Measurements from ENCODE around the gene ERBB4. TPM values are rescaled to one million over a fixed set of nuclear protein-coding genes. Genes with fewer than 3 reads are reported as not detected.

The ERBB4 gene
- total RNA-seq, 4 donors from 2014 or later: 0.04 to 0.57 (median 0.35) TPM; not detected in 1

- TF ChIP-seq, protein P1, sequence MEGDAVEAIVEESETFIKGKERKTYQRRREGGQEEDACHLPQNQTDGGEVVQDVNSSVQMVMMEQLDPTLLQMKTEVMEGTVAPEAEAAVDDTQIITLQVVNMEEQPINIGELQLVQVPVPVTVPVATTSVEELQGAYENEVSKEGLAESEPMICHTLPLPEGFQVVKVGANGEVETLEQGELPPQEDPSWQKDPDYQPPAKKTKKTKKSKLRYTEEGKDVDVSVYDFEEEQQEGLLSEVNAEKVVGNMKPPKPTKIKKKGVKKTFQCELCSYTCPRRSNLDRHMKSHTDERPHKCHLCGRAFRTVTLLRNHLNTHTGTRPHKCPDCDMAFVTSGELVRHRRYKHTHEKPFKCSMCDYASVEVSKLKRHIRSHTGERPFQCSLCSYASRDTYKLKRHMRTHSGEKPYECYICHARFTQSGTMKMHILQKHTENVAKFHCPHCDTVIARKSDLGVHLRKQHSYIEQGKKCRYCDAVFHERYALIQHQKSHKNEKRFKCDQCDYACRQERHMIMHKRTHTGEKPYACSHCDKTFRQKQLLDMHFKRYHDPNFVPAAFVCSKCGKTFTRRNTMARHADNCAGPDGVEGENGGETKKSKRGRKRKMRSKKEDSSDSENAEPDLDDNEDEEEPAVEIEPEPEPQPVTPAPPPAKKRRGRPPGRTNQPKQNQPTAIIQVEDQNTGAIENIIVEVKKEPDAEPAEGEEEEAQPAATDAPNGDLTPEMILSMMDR (IDR thresholded peaks at IDR 0.05): no peak
- TF ChIP-seq POLR2A (IDR thresholded peaks at IDR 0.05): no peak
- Histone ChIP-seq H3K36me3 (no peaks in the 10 kb centered on the region), H3K4me1 (no peaks in the 10 kb centered on the region), H3K27ac (no peak overlapping the region), H3K9me3 (no peaks in the 10 kb centered on the region), H3K4me3 (no peak overlapping the region), H3K27me3 (no peaks in the 10 kb centered on the region)
- WGBS, 2 donors: 67 to 77% methylated on average over 4 of the region's 4 CpGs
- no peak for DNase-seq
- intact Hi-C loops (cut with DNase I): no loop called here
Measured at GRCh38 chr2:212330263-212330662, 208.3 kb downstream of the ERBB4 start.

DNA sequence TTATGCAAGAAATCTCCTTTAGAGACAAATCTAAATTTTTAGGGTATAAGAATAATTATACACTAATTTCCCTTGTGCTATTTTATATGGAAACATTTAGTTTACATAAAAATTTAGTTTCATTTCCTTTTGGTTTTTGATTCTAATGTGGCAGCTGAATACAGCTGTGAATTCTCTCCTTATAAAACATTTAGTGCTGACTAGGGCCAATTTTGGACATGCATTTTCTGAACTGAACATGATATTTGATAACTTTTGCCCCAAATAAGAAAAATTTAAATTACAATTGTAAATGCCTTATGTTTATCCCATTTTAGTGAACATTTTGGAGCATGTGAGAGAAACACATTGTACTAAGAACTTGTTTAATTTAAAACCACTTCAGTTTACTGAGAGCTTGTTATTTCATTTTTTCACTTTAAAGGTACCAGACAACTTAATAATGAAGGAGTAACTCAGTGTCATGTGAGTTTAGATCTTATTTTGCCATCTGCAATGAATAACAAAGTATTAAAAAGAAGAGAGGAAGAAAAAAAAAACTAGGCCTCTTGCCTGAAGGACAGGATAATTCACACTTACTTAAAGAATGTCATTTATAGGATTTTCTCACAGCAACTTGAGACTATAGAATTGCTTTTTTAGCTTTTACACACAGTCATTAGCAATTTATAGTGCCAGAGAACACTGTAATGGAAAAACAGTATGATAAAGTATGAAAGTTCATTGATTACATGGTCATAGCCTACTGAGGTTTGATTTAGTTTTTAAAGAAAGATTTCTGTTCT is 209.7 kb downstream of the ERBB4 start:
- Histone ChIP-seq H3K27ac (no peak overlapping the region), H3K27me3 (no peaks in the 10 kb centered on the region), H3K36me3 (no peaks in the 10 kb centered on the region), H3K9me3 (no peaks in the 10 kb centered on the region), H3K4me1 (no peaks in the 10 kb centered on the region), H3K4me3 (no peak overlapping the region)
- DNase-seq: no peak
- intact Hi-C loops (cut with DNase I): no loop called here
- TF ChIP-seq POLR2A (IDR thresholded peaks at IDR 0.05): no peak
- TF ChIP-seq, protein P1 (IDR thresholded peaks at IDR 0.05): no peak

- no peaks in the 10 kb centered on the region for H3K4me1 ChIP-seq
- DNase-seq: no peak
- H3K36me3 ChIP-seq: no peaks in the 10 kb centered on the region
- H3K27ac ChIP-seq: no peak overlapping the region
- intact Hi-C loops (cut with DNase I): no loop called here
- H3K27me3 ChIP-seq: no peaks in the 10 kb centered on the region
- H3K4me3 ChIP-seq: no peak overlapping the region
- H3K9me3 ChIP-seq: no peaks in the 10 kb centered on the region
- WGBS, 2 donors: 64 to 67% methylated on average over 2 of the region's 2 CpGs
- TF ChIP-seq POLR2A (IDR thresholded peaks at IDR 0.05): no peak
- TF ChIP-seq, protein P1 (IDR thresholded peaks at IDR 0.05): no peak
Measured at GRCh38 chr2:212328136-212328535, 210.5 kb downstream of the ERBB4 start.

DNA sequence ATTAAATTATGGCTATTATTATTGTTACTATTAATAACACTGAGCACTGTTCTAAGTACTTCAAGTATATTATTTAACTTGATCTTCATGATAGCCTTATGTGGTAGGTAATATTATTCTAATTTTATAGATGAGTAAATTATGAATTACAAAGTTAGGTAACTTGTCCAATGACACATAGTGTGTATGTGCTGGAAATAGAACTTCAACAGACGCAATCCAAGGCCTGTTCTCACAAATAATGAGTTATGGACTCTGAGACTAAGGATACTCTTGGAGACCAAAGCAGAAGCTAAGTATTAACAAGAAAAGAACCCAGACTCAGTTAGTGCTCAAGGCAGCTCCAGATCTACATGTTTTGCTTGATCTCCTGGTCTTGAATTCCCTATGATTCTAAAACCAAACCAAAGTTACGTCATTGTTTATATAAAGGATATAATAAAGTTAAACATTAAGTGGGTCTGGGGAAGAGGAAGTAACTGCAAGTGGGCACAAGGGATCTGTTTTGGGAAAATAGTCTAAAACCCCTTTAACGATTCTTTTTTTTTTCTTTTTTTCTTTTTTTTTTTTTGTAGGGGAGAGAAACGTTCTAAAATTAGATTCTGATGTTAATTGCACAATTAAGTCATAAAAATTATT is 211.3 kb downstream of the ERBB4 start:
- WGBS, 2 donors: 39 to 52% methylated on average over 4 of the region's 4 CpGs
- Histone ChIP-seq H3K27ac (no peak overlapping the region), H3K9me3 (no peaks in the 10 kb centered on the region), H3K4me1 (no peaks in the 10 kb centered on the region), H3K27me3 (no peaks in the 10 kb centered on the region), H3K4me3 (no peak overlapping the region), H3K36me3 (no peaks in the 10 kb centered on the region)
- intact Hi-C loops (cut with DNase I): no loop called here
- TF ChIP-seq, protein P1 (IDR thresholded peaks at IDR 0.05): no peak
- TF ChIP-seq POLR2A (IDR thresholded peaks at IDR 0.05): no peak
- no peak for DNase-seq

DNA sequence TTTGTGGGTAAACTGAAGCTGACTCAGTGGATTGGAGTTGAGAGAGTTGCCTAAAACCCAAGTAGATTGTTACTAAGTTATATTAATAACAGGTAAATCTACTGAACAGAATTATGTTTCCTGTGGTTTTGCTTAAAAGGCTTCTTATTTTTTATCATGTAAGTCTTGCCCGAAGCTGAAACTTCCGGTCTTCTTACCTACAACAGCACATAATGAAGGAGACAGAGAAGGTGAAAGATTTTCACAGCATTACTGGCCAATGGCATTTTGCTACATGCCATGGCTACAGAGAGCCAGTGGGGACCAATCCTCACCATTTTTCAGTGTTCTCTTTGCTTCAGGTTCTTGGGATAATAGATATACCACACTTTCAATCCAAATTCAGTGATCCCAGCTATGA is 220.0 kb downstream of the ERBB4 start:
- Histone ChIP-seq H3K36me3 (no peaks in the 10 kb centered on the region), H3K27me3 (no peaks in the 10 kb centered on the region), H3K27ac (no peak overlapping the region), H3K4me3 (no peak overlapping the region), H3K9me3 (no peaks in the 10 kb centered on the region), H3K4me1 (no peaks in the 10 kb centered on the region)
- WGBS, 2 donors: 66 to 83% methylated on average over 2 of the region's 2 CpGs
- intact Hi-C loops (cut with DNase I): no loop called here
- TF ChIP-seq, protein P1 (IDR thresholded peaks at IDR 0.05): no peak
- no peak for TF ChIP-seq POLR2A (IDR thresholded peaks at IDR 0.05)
- DNase-seq: no peak

Data from esophagus squamous epithelium (tissue), 5 donors.